Right renal pelvis (tissue), 4 donors: ENCODE measurements around the gene ZSCAN1. TPM values are rescaled to one million over a fixed set of nuclear protein-coding genes. Genes with fewer than 3 reads are reported as not detected.

Source experiments
- DNase-seq, 4 donors: peaks; one replicate each; pipeline ENCODE4 v3.0.0-alpha.2; 2013; ENCODE audit warnings: low read depth in 4 of 4, low spot score in 3 of 4, missing footprints in 1 of 4
- polyA plus RNA-seq, 4 donors: library from polyadenylated mRNA; unstranded; fragments of 120-200 nt; gene quantifications; one replicate each; pipeline ENCODE4 v1.2.1, GENCODE V29; 2013; ENCODE audit not compliant: insufficient read length in 4 of 4

The ZSCAN1 gene
- polyA plus RNA-seq, 4 donors: 2.0 to 5.7 (median 3.9) TPM

DNA sequence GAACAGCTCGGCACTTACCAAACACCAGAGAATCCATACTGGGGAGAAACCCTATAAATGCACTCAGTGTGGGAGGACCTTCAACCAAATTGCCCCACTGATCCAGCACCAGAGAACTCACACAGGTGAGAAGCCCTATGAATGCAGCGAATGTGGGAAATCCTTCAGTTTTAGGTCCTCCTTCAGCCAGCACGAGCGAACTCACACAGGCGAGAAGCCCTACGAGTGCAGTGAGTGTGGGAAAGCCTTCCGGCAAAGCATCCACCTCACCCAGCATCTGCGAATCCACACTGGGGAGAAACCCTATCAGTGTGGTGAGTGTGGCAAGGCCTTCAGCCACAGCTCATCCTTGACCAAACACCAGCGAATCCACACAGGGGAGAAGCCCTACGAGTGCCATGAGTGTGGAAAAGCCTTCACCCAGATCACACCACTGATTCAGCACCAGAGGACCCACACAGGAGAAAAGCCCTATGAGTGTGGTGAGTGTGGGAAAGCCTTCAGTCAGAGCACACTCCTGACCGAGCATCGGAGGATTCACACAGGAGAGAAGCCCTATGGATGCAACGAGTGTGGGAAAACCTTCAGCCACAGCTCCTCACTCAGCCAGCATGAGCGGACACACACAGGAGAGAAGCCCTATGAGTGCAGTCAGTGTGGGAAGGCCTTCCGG lies 33.6 kb downstream of the ZSCAN1 start:
- DNase-seq: no peak

- DNase-seq: no peak
Measured at GRCh38 chr19:58079792-58080191, 46.0 kb downstream of the ZSCAN1 start.

DNA sequence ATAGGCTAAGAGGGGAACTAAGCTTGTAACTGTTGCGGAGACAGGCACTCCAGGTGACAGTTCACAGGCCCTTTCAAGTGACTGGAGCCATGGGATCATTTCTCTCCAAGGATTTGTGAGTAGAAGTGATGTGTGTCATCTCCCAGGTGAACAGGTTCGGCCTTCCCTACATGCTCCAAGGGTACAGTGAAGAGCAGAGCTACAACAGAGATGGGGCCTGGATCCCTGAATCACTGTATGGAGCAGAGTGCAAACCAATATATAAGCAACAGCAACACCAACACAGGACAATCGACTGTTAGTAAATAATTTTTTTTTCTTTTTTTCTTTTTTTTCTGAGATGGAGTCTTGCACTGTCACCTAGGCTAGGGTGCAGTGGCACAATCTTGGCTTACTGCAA lies 49.2 kb downstream of the ZSCAN1 start:
- DNase-seq: no peak

GRCh38 chr19:58084596-58085347 lies 50.9 kb downstream of the ZSCAN1 start:
- DNase-seq: no peak

- no peak for DNase-seq
Measured at GRCh38 chr19:58085348-58085875, 51.6 kb downstream of the ZSCAN1 start.

GRCh38 chr19:58086825-58087710 lies 53.2 kb downstream of the ZSCAN1 start:
- DNase-seq: no peak

- DNase-seq: no peak
Measured at GRCh38 chr19:58088521-58089052, 54.8 kb downstream of the ZSCAN1 start.

GRCh38 chr19:58089846-58090245 lies 56.0 kb downstream of the ZSCAN1 start:
- DNase-seq: no peak

DNA sequence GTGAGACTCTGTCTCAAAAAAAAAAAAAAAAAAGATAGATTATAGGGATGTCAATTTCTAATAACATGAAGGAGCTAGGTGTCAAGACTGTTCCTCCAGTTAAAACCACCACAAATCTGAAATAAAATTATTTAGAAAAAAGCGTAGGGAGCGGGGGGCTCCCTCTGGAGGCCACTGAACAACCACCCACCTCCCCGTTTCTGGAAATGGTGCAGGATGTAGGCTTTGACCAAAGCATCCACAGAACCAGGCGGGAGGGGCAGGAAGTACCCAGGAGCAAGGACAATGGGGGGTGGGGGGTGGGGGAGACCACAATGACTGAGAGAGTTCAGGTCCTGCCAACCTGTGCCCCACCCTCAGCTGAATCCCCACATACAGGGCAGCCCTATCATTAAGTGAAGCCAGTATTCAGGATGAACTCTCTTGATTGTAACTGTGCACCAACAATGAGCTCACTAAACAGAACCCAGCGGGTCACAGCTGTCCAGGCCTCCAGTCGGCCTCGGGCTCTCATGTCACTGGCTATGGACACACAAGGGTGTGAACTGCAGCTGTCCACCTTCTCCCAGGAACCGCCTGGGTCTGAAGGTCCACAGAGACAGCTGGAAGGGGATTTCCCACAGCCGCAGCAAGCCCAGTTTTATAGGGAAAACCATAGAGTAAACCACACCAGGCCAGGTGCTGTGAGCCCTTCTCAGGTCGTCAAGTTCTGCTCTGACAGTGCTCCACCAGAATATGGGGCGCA lies 57.6 kb downstream of the ZSCAN1 start:
- no peak for DNase-seq

- DNase-seq: no peak
Measured at GRCh38 chr19:58093071-58093470, 59.2 kb downstream of the ZSCAN1 start.

- DNase-seq: no peak
Measured at GRCh38 chr19:58095328-58095727, 61.5 kb downstream of the ZSCAN1 start.

DNA sequence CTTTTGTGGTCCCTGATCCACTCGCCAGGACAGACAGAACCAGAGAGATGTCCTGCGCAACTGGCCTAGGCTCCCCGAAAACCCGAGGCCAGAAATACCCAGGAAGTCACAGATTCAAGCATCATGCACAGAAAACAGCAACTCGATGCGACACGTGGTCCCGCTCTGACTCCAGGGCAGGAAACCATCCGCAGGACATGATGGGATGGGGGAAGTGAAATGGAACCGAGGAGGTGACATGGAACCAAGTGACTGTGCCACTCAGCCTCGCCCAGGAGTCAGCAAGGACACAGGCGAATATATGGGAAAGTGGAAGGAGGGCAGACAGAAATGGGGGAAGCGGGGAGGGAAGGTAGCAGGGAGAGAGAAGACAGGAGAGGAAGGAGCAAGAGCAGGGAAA lies 63.1 kb downstream of the ZSCAN1 start:
- no peak for DNase-seq

GRCh38 chr19:58097349-58097748 lies 63.5 kb downstream of the ZSCAN1 start:
- DNase-seq: no peak

DNA sequence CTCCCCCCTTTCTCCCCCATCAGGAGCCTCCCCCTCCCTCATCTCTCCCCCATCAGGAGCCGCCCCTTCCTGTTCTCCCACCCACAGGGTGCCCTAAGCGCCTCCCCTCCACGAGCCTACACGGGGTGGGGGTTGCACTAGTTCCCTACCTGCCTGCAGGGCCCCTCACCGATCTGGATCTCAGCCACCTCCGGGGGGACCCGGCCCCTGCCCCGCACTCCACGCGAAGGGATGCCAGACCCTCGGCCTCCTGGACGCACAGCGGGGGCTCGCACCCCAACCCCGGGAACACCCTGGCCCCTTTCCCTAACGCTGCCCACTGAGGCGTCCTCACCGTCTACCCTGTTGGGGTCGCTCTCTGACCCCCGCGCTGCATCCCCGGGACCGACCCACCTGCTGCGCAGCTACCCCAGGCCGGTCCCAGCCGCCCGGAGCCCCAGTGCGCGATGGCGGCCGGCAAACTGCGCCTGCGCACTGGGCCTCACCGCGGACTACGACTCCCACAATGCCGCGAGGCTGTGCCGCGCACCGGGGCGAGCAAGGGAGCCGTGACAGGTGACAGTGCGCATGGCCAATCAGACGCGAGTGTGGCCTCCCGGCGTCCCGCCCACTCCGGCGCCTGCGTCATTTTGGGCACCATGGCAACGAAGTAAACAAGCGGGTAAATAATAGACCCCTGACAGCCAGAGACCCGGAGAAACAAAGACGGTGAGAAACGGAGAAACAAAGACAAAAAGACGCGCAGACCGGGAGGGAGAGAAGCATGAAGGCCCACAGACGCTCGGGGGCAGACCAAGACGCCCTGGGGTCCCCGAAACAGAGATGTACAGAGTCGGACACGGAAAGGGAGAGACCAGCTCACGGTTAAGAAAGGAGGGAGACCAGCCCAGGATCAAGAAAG lies 64.2 kb downstream of the ZSCAN1 start, which contains the start of gene ZSCAN18:
TSS of gene ZSCAN18 (minus strand) at position 451 of the 901 bp plus-strand sequence. CDS start 7,964 bp downstream, outside the sequence.
- DNase-seq: peak; percentile 97 to 99 (median 98)

DNA sequence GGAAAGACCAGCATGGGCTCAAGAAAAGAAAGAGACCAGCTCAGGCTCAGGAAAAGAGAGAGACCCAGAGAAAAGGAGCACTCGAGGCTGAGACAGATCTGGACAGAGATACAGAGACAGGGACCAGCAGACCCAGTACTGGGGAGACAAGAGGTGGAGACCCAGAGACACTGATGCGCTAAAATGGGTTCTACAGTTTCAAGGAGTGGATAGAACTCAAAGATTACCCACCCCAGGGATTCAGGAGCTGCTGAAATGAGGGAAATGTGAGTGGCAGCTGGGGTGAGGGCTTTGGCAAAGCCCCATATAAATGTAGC lies 64.8 kb downstream of the ZSCAN1 start:
- no peak for DNase-seq
